HK-2 (cell line): ENCODE measurements around the gene PPIL3.

ENCODE experiments used
- DNase-seq: peaks from one replicate; pipeline ENCODE4 v3.0.0-alpha.2; 2018; ENCODE audit not compliant: unreplicated experiment

Gene PPIL3

DNA sequence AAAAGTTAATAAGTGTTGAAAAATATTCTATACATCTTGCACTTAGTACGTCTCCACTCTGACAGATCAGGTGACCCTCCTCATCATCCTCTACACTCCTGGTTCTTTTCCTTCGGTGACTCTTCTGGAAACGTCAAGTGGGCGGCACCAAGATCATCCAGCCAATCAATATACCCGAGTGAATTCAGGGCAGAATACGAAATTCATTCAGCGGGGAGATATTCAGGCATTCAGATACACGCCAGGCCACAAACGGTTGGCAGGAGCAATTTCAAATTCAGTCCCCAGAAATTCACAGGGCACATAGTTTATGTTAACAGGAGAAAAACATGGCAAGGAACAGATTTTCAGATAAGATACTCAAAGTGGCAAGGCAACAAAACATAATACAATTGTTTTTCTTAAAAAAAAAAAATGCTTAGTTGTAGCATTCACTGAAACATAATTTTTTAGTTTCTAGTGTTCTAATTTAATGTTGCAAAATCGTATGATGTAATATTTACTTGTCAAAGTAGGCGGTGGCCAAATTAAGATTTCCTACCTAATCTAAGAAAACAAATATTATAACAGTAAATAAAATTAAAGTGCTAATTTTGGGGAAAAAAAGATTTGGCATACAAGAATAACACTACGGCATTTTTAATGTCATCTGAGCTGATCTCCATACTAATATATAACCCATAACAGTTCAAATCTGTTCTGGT, 28.6 kb downstream of the PPIL3 start:
- DNase-seq = no peak

DNA sequence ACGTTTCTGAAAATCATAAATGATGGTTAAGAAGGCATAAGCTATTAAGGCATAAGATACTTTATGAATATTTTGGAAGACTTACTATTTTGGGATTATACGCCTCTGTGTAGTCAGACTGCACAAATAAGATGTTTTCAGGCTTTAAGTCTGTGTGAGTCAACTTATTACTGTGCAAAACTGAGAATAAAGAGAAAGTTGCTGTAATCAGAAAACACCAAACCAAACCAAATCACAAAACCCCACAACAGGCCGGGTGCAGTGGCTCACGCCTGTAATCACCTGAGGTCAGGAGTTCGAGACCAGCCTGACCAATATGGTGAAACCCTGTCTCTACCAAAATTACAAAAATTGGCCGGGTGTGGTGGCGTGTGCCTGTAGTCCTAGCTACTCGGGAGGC, 32.1 kb downstream of the PPIL3 start:
- DNase-seq = no peak

DNA sequence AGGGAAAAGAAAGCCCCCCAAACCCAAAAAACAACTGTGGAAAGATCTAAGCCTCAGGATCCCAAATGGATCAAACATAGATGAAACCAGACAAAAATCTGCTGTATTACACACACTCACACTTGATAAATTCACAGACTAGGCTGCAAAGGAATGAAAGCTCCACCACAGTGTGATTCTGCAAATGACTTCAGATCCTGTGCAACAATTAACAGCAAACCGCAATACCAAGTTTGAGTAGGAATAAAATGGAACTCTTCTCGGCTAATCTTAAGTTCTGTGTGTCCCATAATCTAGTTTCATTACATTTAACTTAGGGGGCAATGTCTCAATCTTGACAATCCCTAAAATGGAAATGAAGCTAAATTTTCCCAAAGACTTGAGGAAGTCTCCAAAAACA, 36.3 kb downstream of the PPIL3 start:
- DNase-seq = no peak

DNA sequence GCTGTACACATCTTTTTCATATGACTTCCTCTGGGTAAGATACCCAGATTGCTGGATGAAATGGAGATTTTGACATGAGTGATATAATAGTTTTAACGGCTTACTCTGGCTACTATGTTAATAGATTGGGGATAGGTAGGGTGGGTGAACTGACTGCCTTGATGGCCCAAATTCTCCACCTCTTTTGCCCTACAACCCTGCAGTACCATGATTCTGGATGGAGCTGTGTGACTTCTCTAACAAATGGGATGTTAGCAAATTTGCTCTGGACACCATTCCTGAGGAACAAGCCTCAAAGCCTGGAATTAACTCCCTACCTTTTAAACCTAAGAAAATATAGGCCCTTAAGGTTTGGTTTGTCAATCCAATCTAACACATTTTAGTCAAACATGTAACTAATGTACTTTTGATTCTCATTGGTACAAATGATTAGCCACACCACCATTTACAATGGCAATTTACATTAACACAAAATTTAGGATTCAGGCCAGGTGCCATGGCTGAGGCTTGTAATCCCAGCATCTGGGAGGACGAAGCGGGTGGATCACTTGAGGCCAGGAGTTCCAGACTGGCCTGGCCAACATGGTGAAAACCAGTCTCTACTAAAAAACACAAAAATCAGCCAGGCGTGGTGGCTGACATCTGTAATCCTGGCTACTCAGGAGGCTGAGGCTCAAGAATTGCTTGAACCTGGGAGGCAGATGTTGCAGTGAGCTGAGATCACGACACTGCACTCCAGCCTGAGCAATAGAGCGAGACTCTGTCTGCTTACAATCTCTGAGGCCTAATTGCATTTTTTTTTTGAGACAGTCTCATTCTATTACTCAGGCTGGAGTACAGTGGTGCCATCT, 37.3 kb downstream of the PPIL3 start:
- no peak for DNase-seq

GRCh38 chr2:200850512-200851256, 38.2 kb downstream of the PPIL3 start:
- DNase-seq = no peak

DNA sequence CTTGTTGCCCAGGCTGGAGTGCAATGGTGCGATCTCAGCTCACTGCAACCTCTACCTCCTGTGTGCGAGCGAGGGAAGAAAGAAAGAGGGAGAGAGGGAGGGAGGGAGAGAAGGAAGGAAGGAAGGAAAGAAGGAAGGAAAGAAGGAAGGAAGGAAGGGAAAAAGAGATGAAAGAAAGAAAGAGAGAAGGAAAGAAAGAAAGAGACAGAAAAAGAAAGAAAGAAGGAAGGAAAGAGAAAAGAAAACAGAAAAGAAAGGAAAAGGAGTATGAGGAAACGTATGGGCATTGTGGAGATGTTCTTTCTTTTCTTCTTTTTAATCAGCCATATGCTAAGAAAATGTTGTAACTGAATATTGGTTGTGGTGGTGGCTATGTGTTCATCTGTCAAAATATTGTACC, 40.9 kb downstream of the PPIL3 start:
- DNase-seq = no peak

DNA sequence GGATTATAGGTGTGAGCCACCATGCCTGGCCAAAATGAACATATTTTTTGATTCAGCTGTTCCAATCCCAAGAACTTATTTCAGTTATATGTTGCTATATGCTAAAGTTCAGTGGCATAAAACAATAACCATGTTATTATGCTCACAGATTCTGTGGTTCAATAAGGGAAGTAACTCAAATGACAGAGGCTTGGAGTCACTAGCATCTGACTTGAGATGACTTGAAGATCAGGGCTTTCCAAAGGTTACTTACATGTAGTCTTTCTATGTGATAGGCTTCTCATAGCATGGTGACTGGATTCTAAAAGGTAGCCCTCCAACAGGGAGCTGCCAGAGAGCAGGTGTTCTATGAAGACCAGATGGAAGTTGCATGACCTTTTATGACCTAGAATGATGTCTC, 41.6 kb downstream of the PPIL3 start:
- no peak for DNase-seq

- no peak for DNase-seq
Observed at GRCh38 chr2:200845669-200846325, 43.1 kb downstream of the PPIL3 start.

DNA sequence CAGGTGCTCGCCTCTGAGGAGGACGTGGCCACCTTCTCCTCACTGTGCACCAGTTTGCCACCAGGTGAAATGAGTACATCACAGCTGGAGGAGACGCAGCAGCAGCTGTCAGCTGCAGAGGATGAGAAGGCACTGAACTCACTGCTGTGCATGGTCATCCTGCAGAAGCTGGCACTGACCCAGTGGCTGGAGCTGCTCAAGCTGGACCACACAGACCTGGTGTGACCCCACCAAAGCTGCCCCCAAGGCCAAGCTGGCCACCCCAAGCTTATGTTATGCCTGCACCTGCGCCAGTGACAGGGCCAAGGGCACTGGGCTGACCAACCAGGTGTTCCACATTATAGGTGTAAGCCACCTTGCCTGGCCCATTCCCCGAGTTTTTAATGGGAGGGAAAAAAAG, 43.7 kb downstream of the PPIL3 start:
- no peak for DNase-seq

- no peak for DNase-seq
Observed at GRCh38 chr2:200843993-200844948, 44.6 kb downstream of the PPIL3 start.

DNA sequence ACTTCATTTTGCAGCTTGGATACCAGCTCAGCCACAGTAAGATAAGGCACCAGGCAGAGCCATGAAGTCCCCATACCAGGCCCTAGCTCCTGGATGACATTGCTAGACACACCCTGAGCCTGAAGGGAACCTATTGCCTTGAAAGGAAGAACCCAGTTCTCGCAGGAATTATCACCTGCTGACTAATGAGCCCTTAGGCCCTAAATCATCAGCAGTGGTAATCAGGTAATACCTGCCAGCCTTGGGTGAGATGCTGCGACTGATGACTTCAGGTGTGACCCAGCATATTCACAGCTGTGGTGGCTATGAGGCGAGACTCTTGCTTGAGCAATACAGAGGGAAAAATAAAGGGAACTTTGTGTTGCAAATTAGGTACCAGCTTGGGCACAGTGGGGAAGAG, 49.4 kb downstream of the PPIL3 start:
- DNase-seq = no peak

GRCh38 chr2:200834701-200835100, 54.2 kb downstream of the PPIL3 start:
- no peak for DNase-seq

DNA sequence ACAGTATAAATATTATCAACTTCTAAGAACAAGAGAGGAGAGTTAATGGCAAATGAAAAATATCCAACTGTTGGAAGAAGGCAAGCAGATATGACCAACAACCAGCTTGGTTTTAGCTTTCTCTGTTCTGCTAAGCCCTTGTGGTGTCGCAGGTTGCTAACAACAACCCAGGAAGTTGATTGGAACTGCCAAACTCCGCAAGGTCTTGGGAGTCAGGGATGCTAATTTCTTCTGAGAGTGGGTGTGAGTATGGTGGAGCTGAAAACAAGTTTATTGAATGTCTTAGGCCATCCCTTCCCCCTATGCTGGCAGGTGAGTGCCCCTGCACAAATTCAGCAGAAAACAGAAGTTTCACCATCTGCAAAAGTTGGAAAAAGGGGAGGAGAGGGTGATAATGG, 59.6 kb downstream of the PPIL3 start:
- no peak for DNase-seq

GRCh38 chr2:200828572-200829257, 60.2 kb downstream of the PPIL3 start:
- no peak for DNase-seq

GRCh38 chr2:200828104-200828503, 60.8 kb downstream of the PPIL3 start:
- no peak for DNase-seq

DNA sequence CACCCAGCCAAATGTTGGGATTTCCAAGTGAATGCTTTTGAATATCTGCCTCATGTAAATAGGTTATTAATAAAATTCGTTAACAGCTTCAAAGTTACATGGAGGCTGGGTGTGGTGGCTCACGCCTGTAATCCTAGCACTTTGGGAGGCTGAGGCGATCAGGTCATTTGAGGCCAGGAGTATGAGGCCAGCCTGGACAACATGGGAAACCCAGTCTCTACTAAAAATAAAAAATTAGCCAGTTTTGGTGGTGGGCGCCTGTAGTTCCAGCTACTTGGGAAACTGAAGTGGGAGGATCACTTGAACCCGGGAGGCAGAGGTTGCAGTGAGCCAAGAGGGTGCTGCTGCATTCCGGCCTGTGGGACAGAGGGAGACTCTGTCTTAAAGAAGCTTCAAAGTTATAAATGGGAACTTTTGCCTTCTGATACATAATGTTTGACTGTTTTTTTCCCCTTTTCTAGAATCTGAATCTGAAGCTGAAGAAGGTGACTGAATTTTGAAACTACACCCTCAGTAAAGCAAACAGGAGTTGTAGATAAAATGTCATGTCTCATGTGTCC, 67.1 kb downstream of the PPIL3 start:
- DNase-seq = no peak
